Liver (tissue), 3 donors: ENCODE results near the gene ZIC2.

ENCODE experiments used
- EGR1 ChIP-seq, 2 donors: IDR thresholded peaks; 2 replicates each; pipeline ENCODE4 v1.6.1; 2016 to 2018; ENCODE audit warnings: antibody characterized with exemption in 2 of 2, low read depth in 2 of 2
- TAF1 ChIP-seq: conservative IDR thresholded peaks from 2 replicates; pipeline ENCODE4 v1.6.1; 2016; ENCODE audit warnings: antibody characterized with exemption, mild to moderate bottlenecking
- YY1 ChIP-seq: IDR thresholded peaks from 2 replicates; pipeline ENCODE4 v1.6.1; 2016; ENCODE audit warnings: antibody characterized with exemption, mild to moderate bottlenecking
- ZBTB33 ChIP-seq: IDR thresholded peaks from 2 replicates; pipeline ENCODE4 v1.6.1; 2016; ENCODE audit warnings: antibody characterized with exemption
- TF ChIP-seq, protein P1 (sequence below): fragments of 150-350 bp; IDR thresholded peaks from 2 replicates; pipeline ENCODE4 v1.5.1; 2017; ENCODE audit warnings: improper control_type of control experiment, low read depth, low read length; ENCODE audit not compliant: missing input control
- donor health status: healthy.
- donor health status: healthy.

- TF ChIP-seq YY1 (no peak), TAF1 (no peak), ZBTB33 (no peak), EGR1 (IDR thresholded peaks at IDR 0.05; ENCODE audit: low read depth in 2 of 2) (no peak)
- TF ChIP-seq, protein P1, sequence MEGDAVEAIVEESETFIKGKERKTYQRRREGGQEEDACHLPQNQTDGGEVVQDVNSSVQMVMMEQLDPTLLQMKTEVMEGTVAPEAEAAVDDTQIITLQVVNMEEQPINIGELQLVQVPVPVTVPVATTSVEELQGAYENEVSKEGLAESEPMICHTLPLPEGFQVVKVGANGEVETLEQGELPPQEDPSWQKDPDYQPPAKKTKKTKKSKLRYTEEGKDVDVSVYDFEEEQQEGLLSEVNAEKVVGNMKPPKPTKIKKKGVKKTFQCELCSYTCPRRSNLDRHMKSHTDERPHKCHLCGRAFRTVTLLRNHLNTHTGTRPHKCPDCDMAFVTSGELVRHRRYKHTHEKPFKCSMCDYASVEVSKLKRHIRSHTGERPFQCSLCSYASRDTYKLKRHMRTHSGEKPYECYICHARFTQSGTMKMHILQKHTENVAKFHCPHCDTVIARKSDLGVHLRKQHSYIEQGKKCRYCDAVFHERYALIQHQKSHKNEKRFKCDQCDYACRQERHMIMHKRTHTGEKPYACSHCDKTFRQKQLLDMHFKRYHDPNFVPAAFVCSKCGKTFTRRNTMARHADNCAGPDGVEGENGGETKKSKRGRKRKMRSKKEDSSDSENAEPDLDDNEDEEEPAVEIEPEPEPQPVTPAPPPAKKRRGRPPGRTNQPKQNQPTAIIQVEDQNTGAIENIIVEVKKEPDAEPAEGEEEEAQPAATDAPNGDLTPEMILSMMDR = no peak
These were observed 2.2 kb downstream of the ZIC2 start for GRCh38 chr13:99983499-99984401.
